OCI-LY7 (cell line): ENCODE results near the gene FAM180B.

Experiments used
- CTCF ChIP-seq: fragments of 200-600 bp; sonication (generic); conservative IDR thresholded peaks from 2 replicates; pipeline ENCODE4 v1.5.1; 2014; ENCODE audit warnings: mild to moderate bottlenecking, antibody characterized with exemption, low read length, moderate library complexity, mixed read lengths
- EZH2phosphoT487 ChIP-seq: fragments of 200-600 bp; sonication (generic); IDR thresholded peaks from 2 replicates; pipeline ENCODE4 v1.6.1; 2018; ENCODE audit warnings: low read depth, borderline replicate concordance, mild to moderate bottlenecking, mixed run types, antibody characterized with exemption, low read length, moderate library complexity, mixed read lengths

GRCh38 chr11:47599902-47600301, 13.4 kb downstream of the FAM180B start:
- TF ChIP-seq CTCF (no peak), EZH2phosphoT487 (no peak)
